Endothelial cell of umbilical vein (primary cell): Measurements from ENCODE around the gene CRACR2A. TPM values are rescaled to one million over a fixed set of nuclear protein-coding genes. Genes with fewer than 3 reads are reported as not detected.

Experiments used
- BruUV-seq: library from RNA; stranded (reverse); fragments of 400-500 nt; replicated peaks from 2 replicates; lab custom pipeline; 2021; lab: Mats Ljungman, UMichigan
- CTCF ChIA-PET: fragments of 300-600, 350-600 bp; sonication (Branson Sonifier 250); formaldehyde crosslinking; loops from one replicate; lab custom pipeline; 2021; ENCODE audit warnings: antibody characterized with exemption, inconsistent platforms; lab: Charles Lee
- POLR2A ChIA-PET: fragments of 300-600, 350-600 bp; sonication (Branson Sonifier 250); formaldehyde crosslinking; loops from one replicate; lab custom pipeline; 2021; ENCODE audit warnings: antibody characterized with exemption, inconsistent platforms; lab: Charles Lee
- DNase-seq: peaks from one replicate; pipeline ENCODE4 v3.0.0-alpha.2; 2011; ENCODE audit warnings: low read depth, low spot score
- FAIRE-seq: peaks from 2 replicates; lab custom pipeline; 2011; peaks lifted over from hg19 to GRCh38; lab: Jason Lieb, UNC
- H2AFZ ChIP-seq: 2 replicates; pipeline ENCODE4 v1.6.0; 2012; ENCODE audit warnings: low read depth, low read length, control low read depth, inconsistent platforms
- H3K27ac ChIP-seq: 2 replicates; pipeline ENCODE4 v1.5.1; 2011; ENCODE audit warnings: low read depth, mild to moderate bottlenecking, control low read depth, low read length, moderate library complexity; ENCODE audit not compliant: insufficient read depth
- H3K27me3 ChIP-seq, 2 experiments: 2 replicates each; pipeline versions ENCODE4 v1.6.0 to v1.6.1; 2011; ENCODE audit warnings: low read length in 2 of 2, mixed read lengths in 1 of 2; ENCODE audit not compliant: control insufficient read depth in 2 of 2, insufficient read depth in 2 of 2
- H3K36me3 ChIP-seq, 2 experiments: 2 replicates in 1 of 2; 3 replicates in 1 of 2; pipeline ENCODE4 v1.5.1; 2011; ENCODE audit warnings: low read length in 2 of 2, mild to moderate bottlenecking in 1 of 2, moderate library complexity in 1 of 2; ENCODE audit not compliant: control insufficient read depth in 2 of 2, insufficient read depth in 2 of 2; ENCODE audit errors: extremely low read depth in 1 of 2
- H3K4me1 ChIP-seq: 3 replicates; pipeline ENCODE4 v1.5.1; 2011; ENCODE audit warnings: mild to moderate bottlenecking, low read length; ENCODE audit not compliant: control insufficient read depth, insufficient read depth; ENCODE audit errors: extremely low read depth
- H3K4me2 ChIP-seq: 2 replicates; pipeline ENCODE4 v1.6.1; 2011; ENCODE audit warnings: low read length, control low read depth, mixed read lengths; ENCODE audit not compliant: insufficient read depth
- H3K4me3 ChIP-seq, 3 experiments: fragments of 200-600 bp in 1 of 3; sonication (generic), shearing (Covaris generic) in 1 of 3; replicated peaks in 1 of 3; 2 replicates each; pipeline ENCODE4 v1.5.1; 2011 to 2016; ENCODE audit warnings: control low read depth in 3 of 3, low read length in 3 of 3, mild to moderate bottlenecking in 2 of 3, inconsistent platforms in 1 of 3, low read depth in 1 of 3, moderate library complexity in 1 of 3; ENCODE audit not compliant: insufficient read depth in 1 of 3
- H3K79me2 ChIP-seq: 2 replicates; pipeline ENCODE4 v1.6.0; 2012; ENCODE audit warnings: low read length, inconsistent platforms; ENCODE audit not compliant: control insufficient read depth, insufficient read depth
- H3K9ac ChIP-seq: replicated peaks from 2 replicates; pipeline ENCODE3; 2011; ENCODE audit warnings: low read length, control low read depth; ENCODE audit not compliant: insufficient read depth; ENCODE audit errors: extremely low read depth
- H3K9me1 ChIP-seq: replicated peaks from 3 replicates; pipeline ENCODE4 v1.6.0; 2011; ENCODE audit warnings: mild to moderate bottlenecking, low read length; ENCODE audit not compliant: control insufficient read depth, insufficient read depth; ENCODE audit errors: extremely low read depth
- H3K9me3 ChIP-seq: replicated peaks from 2 replicates; pipeline ENCODE4 v1.5.1; 2012; ENCODE audit warnings: low read length, inconsistent platforms; ENCODE audit not compliant: control insufficient read depth, insufficient read depth
- H4K20me1 ChIP-seq: replicated peaks from 2 replicates; pipeline ENCODE3; 2011; ENCODE audit warnings: mild to moderate bottlenecking, low read length; ENCODE audit not compliant: control insufficient read depth, insufficient read depth; ENCODE audit errors: extremely low read depth
- CTCF ChIP-seq, 2 donors: IDR thresholded peaks; 1 replicate in 1 of 2; 2 replicates in 1 of 2; pipeline ENCODE4 v1.5.1; 2011; ENCODE audit warnings: low read length in 2 of 2, mild to moderate bottlenecking in 2 of 2, moderate library complexity in 2 of 2, control low read depth in 1 of 2, inconsistent platforms in 1 of 2, low read depth in 1 of 2; ENCODE audit not compliant: insufficient read depth in 1 of 2; ENCODE audit errors: extremely low read depth in 1 of 2
- EZH2 ChIP-seq: IDR thresholded peaks from 2 replicates; pipeline ENCODE4 v1.6.1; 2012; ENCODE audit warnings: borderline replicate concordance, low read depth, mild to moderate bottlenecking, moderate library complexity, low read length, inconsistent platforms; ENCODE audit not compliant: severe bottlenecking
- FOS ChIP-seq: IDR thresholded peaks from 2 replicates; pipeline ENCODE4 v1.6.1; 2011; ENCODE audit warnings: mild to moderate bottlenecking, low read length, moderate library complexity, borderline replicate concordance; ENCODE audit not compliant: insufficient read depth
- GATA2 ChIP-seq: IDR thresholded peaks from 2 replicates; pipeline ENCODE4 v1.7.0; 2011; ENCODE audit warnings: low read depth, mild to moderate bottlenecking, moderate library complexity, mixed read lengths, low read length; ENCODE audit not compliant: insufficient read length, insufficient read depth
- JUN ChIP-seq: IDR thresholded peaks from 2 replicates; pipeline ENCODE4 v1.6.1; 2011; ENCODE audit warnings: borderline replicate concordance, low read depth; ENCODE audit not compliant: insufficient read length, insufficient read depth
- MYC ChIP-seq: IDR thresholded peaks from one replicate; pipeline ENCODE4 v1.6.1; 2011; ENCODE audit warnings: mild to moderate bottlenecking, low read depth, low read length
- POLR2A ChIP-seq: IDR thresholded peaks from 2 replicates; pipeline ENCODE4 v1.6.1; 2012; ENCODE audit warnings: low read depth, mild to moderate bottlenecking, control low read depth, low read length
- POLR2AphosphoS5 ChIP-seq: IDR thresholded peaks from 2 replicates; pipeline ENCODE4 v1.6.1; 2012; ENCODE audit warnings: low read depth, mild to moderate bottlenecking, control low read depth, low read length, moderate library complexity; ENCODE audit not compliant: insufficient read depth
- dilution Hi-C: fragments of 300-500 bp; cut with MboI; formaldehyde crosslinking; loops from one replicate; pipeline ENCODE4 v1.15.0; 2019; ENCODE audit warnings: low sequenced_read_pairs; ENCODE audit not compliant: extremely low pct_ligation_motif_present
- intact Hi-C: fragments of 100-400 bp; cut with micrococcal nuclease; formaldehyde crosslinking; loops from one replicate; pipeline ENCODE4 v1.10.0; 2022
- polyA plus RNA-seq, 4 experiments: library from polyadenylated mRNA; depleted of rRNA in 3 of 4; stranded (reverse) in 3 of 4; unstranded in 1 of 4; fragments of >200 nt; gene quantifications; 2 replicates each; pipeline versions ENCODE4 v1.2.1 to v1.2.3, GENCODE V29; 2011 to 2012; ENCODE audit warnings: missing spikeins in 1 of 4
- total RNA-seq: library from RNA; stranded (reverse); gene quantifications from 2 replicates; pipeline ENCODE4 v1.2.3, GENCODE V29; 2021
- TF ChIP-seq, protein P1 (sequence below): IDR thresholded peaks from 2 replicates; pipeline ENCODE4 v1.6.1; 2011; ENCODE audit not compliant: insufficient read depth, insufficient read length

CRACR2A gene
- total and polyA plus RNA-seq, 2 donors (not counting 3 experiments of a cell fraction or from before 2014, with no cell fraction given) = 4.4 to 15.9 TPM

DNA sequence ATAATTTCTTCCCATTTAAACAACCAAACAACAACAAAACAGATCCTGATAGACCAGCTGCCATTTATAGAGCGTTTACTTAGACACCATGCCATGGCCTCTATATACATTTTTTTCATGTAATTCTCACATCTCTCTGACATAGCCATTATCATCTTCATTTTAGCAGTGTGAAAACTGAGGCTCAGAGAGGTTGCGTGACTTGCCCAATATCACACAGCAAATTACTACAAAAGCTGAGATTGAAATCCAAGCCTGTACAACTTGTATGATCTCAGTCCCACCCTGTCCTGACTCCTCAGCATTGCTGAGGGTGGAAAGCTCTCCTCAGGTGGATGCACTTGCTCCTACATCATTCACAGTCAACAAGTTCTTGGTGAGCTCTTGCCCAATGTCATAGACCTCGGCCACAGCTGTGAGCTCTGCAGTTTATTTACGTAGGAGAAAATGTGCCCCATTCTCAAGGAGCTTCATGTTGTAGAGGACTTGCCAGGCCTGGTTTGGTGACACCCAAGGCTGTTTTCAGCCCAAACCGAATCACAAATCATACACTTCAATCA lies 55.5 kb downstream of the CRACR2A start:
- CTCF ChIA-PET = interaction anchor here (1.5 to 2.0 kb wide), 3 partner anchors 55 to 397 kb away, joined by 6 to 9 read pairs (median 8); partner anchors contain the start of gene CRACR2A
- TF ChIP-seq FOS = no peak
- no peak for TF ChIP-seq JUN
- TF ChIP-seq MYC = no peak
- TF ChIP-seq GATA2 = no peak
- TF ChIP-seq EZH2 = no peak
- TF ChIP-seq POLR2A = no peak
- TF ChIP-seq CTCF (IDR thresholded peaks at IDR 0.05; ENCODE audit: extremely low read depth in 1 of 2, insufficient read depth in 1 of 2, low read depth in 1 of 2, low read length in 2 of 2) = no peak
- TF ChIP-seq, protein P1, sequence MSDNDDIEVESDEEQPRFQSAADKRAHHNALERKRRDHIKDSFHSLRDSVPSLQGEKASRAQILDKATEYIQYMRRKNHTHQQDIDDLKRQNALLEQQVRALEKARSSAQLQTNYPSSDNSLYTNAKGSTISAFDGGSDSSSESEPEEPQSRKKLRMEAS = no peak
- no peak for TF ChIP-seq POLR2AphosphoS5

More for the DNA sequence above, 55.5 kb downstream of the CRACR2A start:
- dilution Hi-C loops (no loop called here), intact Hi-C loops (no loop called here)
- Histone ChIP-seq H2AFZ (no peak overlapping the region), H3K79me2 (no peaks in the 10 kb centered on the region), H3K4me3 (no peak overlapping the region), H3K27ac (peak overlapping the region; percentile 92), H3K36me3 (no peaks in the 10 kb centered on the region), H3K9ac (peak overlapping the region; percentile 32), H3K4me1 (peaks cover 18% of the 10 kb centered on the region), H3K4me2 (no peak overlapping the region), H3K27me3 (no peaks in the 10 kb centered on the region), H3K9me3 (no peaks in the 10 kb centered on the region), H3K9me1 (no peaks in the 10 kb centered on the region), H4K20me1 (no peaks in the 10 kb centered on the region)
- no peak for DNase-seq
- POLR2A ChIA-PET = no interaction called here
- no peak for FAIRE-seq
- no TSS peak for BruUV-seq
